ENCODE data around the gene SMG6.

The SMG6 gene

GRCh38 chr17:2137342-2138098, 166.1 kb downstream of the SMG6 start:
- no peak for FAIRE-seq

- FAIRE-seq, result no peak
These were observed 167.3 kb downstream of the SMG6 start for GRCh38 chr17:2136241-2136640.

DNA sequence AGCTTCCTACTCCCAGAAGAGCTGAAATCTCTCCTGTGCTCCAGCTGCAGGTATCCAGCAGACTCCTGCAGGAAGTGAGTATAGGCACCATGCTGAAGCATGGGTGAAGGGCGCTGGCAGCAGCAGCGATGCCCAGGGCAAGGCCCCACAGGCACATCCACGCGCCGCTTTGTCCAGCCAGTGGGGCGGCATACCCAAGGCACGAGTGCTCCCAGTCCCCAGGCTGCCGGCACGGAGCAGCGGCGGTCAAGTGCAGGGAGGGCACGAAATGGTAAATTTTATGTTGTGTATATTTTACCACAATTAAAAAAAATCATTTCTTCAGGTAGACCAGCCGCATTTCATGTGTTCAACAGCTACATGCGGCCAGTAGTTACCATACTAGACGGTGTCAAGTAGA, 175.6 kb downstream of the SMG6 start:
- FAIRE-seq, result no peak

- FAIRE-seq, result no peak
These were observed 178.5 kb downstream of the SMG6 start for GRCh38 chr17:2125013-2125535.

- FAIRE-seq, result no peak
These were observed 179.2 kb downstream of the SMG6 start for GRCh38 chr17:2124391-2124790.

- FAIRE-seq, result no peak
These were observed 180.0 kb downstream of the SMG6 start for GRCh38 chr17:2123375-2124251.

DNA sequence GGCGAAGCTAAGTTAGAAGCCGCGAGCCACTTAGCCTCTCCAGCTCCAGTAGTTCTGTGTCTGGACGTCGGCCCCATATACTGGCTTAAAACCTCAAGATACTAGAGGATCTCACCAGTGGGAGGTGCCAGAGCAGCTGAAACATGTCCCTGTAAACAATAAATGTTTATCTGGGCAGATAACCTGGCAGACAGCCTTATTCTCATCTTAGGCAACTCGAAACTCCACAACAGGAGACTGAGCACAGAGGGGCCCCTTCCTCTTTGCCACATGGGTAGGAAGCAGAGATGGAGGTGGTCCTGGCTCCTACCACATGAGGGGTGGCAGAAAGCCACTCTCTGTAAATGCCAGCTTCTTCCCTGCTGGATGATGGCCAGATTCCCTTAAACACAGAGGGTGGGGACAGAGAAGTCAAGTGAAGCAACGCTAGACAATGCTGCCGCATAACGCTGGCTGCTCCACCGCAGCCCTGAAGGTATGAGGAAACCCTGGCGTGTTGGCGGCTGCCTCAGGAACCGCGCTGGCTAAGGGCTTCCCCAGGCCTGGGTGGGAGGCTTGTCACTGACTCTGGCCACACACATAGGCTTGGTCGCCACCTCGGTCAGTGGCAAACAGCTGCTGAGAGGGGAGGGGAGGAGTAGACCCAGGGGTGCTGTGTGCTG, 180.8 kb downstream of the SMG6 start:
- no peak for FAIRE-seq

DNA sequence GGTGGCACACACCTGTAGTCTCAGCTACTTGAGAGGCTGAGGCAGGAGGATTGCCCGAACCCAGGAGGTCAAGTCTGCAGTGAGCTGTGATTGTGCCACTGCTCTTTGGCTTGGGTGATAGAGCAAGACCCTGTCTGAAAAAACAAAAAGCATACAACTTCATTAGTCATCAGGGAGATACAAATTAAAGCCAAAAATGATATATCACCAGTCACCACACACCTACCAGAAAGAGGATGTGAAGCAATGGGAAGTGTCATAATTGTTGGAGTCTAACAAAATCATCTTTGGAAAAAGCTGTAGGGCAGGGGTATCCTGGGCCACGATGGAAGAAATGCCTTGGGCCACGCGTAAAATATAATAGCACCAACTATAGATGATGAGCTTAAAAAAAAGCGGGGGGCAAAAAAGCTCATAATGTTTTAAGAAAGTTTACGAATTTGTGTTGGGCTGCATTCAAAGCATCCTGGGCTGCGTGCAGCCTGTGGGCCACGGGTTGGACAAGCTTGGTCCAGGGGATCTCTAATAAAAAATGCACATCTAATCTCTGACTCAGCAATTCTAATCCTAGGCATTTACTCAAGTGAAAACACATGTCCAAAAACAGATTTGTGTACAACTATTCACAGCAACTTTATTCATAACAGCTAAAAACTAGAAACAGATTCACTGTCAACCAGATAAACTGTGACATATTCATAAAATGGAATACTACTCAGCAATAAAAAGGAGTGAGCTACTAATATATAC, 182.8 kb downstream of the SMG6 start:
- no peak for FAIRE-seq

DNA sequence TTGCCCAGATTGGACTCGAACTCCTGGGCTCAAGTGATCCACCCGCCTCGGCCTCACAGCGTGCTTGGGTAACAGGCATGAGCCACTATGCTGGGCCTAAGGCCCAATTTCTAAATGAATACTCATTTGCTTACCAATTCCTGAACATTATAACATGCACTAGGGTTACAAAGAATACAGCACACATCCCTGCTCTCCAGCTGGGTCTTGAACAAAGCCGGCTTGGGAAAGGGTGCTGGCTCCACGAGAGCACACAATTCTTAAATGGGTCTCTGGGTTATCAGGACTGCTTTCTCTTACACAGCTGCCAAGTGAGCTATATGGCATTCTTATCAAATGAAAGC, 190.3 kb downstream of the SMG6 start:
- no peak for FAIRE-seq

- no peak for FAIRE-seq
These were observed 191.9 kb downstream of the SMG6 start for GRCh38 chr17:2111691-2112090.

- no peak for FAIRE-seq
These were observed 193.1 kb downstream of the SMG6 start for GRCh38 chr17:2110436-2110835.

GRCh38 chr17:2108170-2108569, 195.4 kb downstream of the SMG6 start:
- FAIRE-seq, result no peak

DNA sequence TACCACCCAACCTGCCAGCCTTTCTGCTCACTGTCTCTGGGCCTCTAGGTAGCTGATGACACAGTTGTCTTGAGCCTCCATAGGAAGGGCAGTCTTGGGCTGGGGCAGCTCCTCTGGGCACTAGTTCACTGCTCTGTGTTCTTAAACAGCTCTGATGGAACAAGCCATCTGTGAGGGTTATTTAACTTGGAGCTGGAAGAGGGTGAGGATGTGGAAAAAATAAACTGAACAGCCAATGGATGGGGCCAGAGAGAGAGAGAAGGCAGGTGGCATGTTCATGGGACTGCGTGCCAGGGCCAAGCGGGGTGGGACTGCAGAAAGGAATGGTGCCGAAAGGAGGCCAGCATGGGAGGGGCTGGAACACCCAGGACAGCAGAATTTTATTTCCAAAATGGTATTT, 196.1 kb downstream of the SMG6 start:
- FAIRE-seq, result no peak

- no peak for FAIRE-seq
These were observed 196.5 kb downstream of the SMG6 start for GRCh38 chr17:2107050-2107449.

GRCh38 chr17:2106308-2106955, 197.2 kb downstream of the SMG6 start:
- FAIRE-seq, result no peak

DNA sequence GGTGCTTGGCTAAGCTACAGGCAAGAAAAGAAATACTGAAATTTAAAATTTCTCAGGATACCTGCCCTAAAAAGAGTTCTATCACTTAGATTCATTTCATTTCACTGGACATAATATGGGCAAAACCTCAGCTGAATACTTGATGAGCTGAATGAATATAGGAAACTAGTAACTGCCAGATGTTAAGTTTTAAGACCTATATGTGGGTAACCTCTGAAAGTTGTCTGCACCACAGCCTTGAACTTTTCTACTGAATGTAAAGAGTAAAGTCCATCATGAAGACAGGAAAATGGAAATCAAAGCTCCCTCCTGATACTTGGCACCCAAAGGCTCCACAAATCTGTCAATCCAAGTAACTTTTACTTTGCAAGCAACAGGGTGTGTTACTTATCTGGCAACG, 197.9 kb downstream of the SMG6 start:
- no peak for FAIRE-seq

DNA sequence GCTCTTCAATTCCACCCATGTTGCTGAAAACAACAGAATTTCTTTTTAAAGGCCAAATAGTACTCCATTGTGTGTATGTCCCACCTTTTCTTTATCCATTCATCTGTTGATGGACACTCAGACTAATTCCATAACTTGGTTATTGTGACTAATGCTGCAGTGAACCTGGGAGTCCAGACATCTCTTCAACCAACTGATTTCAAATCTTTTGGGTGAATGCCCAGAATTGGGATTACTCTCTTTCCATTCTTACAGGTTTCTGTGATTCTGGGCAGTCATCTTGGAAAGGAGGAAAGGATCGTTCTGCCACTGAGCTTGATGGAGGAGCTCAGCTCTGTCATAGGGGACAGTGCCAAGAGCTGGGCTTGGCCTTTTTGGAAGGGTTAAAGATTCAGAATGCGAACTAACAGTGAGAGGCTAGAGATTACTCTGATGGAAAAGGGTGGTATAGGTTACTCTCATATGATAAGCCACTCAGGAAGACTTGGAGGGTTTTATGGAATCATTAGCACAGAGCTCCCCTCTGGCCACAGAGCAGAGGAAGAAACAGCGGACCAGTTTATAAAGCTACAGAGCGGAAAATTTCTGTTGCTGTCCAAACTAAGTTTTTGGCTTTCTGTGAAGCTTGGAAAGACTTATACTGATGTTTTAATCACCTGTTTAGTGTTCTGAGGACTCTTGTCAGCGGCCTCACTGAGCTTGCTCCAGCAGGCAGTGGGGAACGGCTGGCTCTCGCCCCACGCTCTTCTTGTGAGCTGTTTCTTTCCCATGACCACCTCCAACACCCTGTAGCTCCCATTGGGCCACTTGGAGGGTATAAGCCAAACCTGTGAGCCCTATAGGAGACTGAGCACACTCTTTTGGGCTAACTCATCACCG, 200.4 kb downstream of the SMG6 start:
- FAIRE-seq, result no peak

DNA sequence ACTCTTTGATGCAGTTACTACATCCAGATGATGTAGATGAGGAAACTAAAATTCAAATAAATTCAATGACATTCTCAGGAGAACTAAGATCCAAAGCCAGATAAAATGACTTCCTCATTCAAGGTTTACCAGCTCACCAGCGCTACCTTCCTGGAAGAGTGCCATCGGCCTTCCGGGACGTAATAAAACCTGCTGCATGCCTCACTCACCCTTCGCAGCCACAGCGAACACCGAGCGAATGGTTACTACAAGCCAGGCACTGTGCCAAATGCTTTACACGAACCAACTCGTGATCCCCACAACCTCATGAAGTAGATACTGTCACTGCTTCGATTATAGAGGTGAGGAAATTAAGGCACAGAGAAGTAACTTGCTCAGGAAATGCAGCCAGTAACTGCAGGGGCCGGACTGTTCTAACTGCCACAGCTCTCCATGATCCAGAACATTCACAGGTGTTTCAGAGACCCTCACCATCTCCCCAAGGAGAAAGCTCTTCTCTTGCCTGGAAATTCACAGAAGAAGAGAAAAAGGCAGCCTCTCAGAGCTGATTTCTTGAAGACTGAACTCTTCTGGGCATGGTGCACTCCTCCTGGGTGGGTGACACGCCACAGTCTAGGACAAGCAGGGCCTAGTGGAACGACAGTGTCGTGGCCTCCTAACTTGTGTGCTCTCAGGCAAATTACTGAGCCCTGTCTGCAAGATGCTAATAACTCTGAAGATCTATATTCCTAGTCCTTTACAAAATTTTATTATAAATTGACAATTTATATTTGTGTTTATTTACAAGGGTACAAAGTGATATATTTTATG, 201.9 kb downstream of the SMG6 start:
- no peak for FAIRE-seq

GRCh38 chr17:2095536-2095910, 208.1 kb downstream of the SMG6 start:
- no peak for FAIRE-seq

DNA sequence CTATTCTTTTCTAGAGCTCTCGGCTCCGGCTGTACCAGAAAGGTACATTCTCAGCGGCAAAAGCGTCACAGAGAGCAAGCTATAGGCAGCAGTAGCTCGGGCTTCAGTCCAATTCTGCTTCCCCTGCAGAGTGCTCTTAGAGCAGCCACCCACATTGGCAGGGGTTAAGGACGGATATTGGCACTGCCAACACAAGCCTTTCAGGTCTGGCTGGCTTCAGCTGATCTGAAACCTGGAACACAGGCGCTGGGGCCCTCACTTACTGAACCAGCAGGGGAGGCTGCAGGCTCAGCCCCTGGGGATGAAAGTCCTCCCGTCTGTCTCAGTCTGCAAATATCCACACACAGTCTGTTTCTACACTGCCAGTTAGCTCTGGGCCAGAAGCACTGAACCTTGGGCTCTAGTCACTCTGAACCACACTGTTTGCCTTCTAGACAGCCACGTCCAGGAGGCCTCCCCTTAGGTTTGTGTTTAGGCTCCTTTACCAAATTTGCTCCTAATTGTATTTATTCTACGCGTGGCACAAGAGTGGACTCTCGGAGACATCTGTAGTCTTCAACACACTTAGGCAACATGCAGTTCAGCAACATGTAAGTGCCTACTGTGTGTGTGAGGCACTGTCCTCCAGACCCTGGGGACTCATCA, 208.6 kb downstream of the SMG6 start:
- no peak for FAIRE-seq

Measured in A204.1 (cell line).